CD14-positive monocyte (primary cell): Measurements from ENCODE around the gene PUSL1. TPM values are rescaled to one million over a fixed set of nuclear protein-coding genes. Genes with fewer than 3 reads are reported as not detected.
A peak's percentile ranks its signal among the peaks of the same experiment; 100 is the strongest.

Source experiments
- DNase-seq, 3 donors: peaks; one replicate each; pipeline ENCODE4 v3.0.0-alpha.2; 2011 to 2022
- H2AFZ ChIP-seq: 2 replicates; pipeline ENCODE4 v1.6.0; 2012; ENCODE audit warnings: mild to moderate bottlenecking, low read depth, low read length, inconsistent platforms; ENCODE audit not compliant: insufficient read depth, poor library complexity, severe bottlenecking
- H3K27ac ChIP-seq, 2 donors: 1 replicate in 1 of 2; 2 replicates in 1 of 2; pipeline ENCODE4 v1.5.1; 2012 to 2013; ENCODE audit warnings: low read length in 2 of 2, control low read depth in 1 of 2, inconsistent platforms in 1 of 2, low read depth in 1 of 2, mild to moderate bottlenecking in 1 of 2
- H3K27me3 ChIP-seq, 2 donors: one replicate each; pipeline versions ENCODE4 v1.6.0 to v1.6.1; 2011 to 2013; ENCODE audit warnings: low read length in 2 of 2; ENCODE audit not compliant: control insufficient read depth in 2 of 2, insufficient read depth in 2 of 2
- H3K36me3 ChIP-seq, 2 donors: replicated peaks in 1 of 2; 1 replicate in 1 of 2; 2 replicates in 1 of 2; pipeline versions ENCODE4 v1.5.1 to v1.6.1; 2012 to 2013; ENCODE audit warnings: low read length in 2 of 2, control low read depth in 1 of 2, inconsistent platforms in 1 of 2, mild to moderate bottlenecking in 1 of 2; ENCODE audit not compliant: insufficient read depth in 2 of 2, control insufficient read depth in 1 of 2
- H3K4me1 ChIP-seq, 2 donors: 1 replicate in 1 of 2; 2 replicates in 1 of 2; pipeline versions ENCODE4 v1.5.1 to v1.6.1; 2012 to 2013; ENCODE audit warnings: low read length in 2 of 2, control low read depth in 1 of 2, inconsistent platforms in 1 of 2, mild to moderate bottlenecking in 1 of 2, moderate library complexity in 1 of 2; ENCODE audit not compliant: insufficient read depth in 2 of 2, control insufficient read depth in 1 of 2
- H3K4me2 ChIP-seq: replicated peaks from 2 replicates; pipeline ENCODE3; 2012; ENCODE audit warnings: low read length, moderate library complexity, mild to moderate bottlenecking; ENCODE audit not compliant: poor library complexity, severe bottlenecking; ENCODE audit errors: extremely low read depth
- H3K4me3 ChIP-seq, 3 experiments: fragments of 200-600 bp in 1 of 3; sonication (generic) in 1 of 3; replicated peaks in 1 of 3; 1 replicate in 2 of 3; 2 replicates in 1 of 3; pipeline ENCODE4 v1.5.1; 2011 to 2013; ENCODE audit warnings: low read length in 3 of 3, mild to moderate bottlenecking in 3 of 3, control low read depth in 2 of 3, low read depth in 2 of 3, inconsistent platforms in 1 of 3, moderate library complexity in 1 of 3
- H3K79me2 ChIP-seq: 2 replicates; pipeline ENCODE4 v1.6.0; 2012; ENCODE audit warnings: mild to moderate bottlenecking, control low read depth, inconsistent platforms, low read length, moderate library complexity; ENCODE audit not compliant: insufficient read depth
- H3K9ac ChIP-seq: 2 replicates; pipeline ENCODE4 v1.6.0; 2017; ENCODE audit warnings: low read length, mild to moderate bottlenecking; ENCODE audit not compliant: insufficient read depth, poor library complexity, severe bottlenecking
- H3K9me3 ChIP-seq, 2 donors: replicated peaks in 1 of 2; 1 replicate in 1 of 2; 2 replicates in 1 of 2; pipeline versions ENCODE4 v1.5.1 to v1.6.1; 2012 to 2013; ENCODE audit warnings: low read length in 2 of 2, control low read depth in 1 of 2; ENCODE audit not compliant: control insufficient read depth in 1 of 2, insufficient read depth in 1 of 2
- H4K20me1 ChIP-seq: 2 replicates; pipeline ENCODE4 v1.6.0; 2012; ENCODE audit warnings: mild to moderate bottlenecking, low read length, control low read depth, moderate library complexity; ENCODE audit not compliant: insufficient read depth
- H3K27ac Mint-ChIP-seq, 7 donors: one replicate each; pipeline ENCODE4 v1.8.0; 2020; ENCODE audit warnings: mild to moderate bottlenecking in 7 of 7, mixed read lengths in 7 of 7, moderate library complexity in 6 of 7, inconsistent platforms in 2 of 7
- H3K27me3 Mint-ChIP-seq, 3 donors: one replicate each; pipeline ENCODE4 v1.8.0; 2021 to 2022; ENCODE audit warnings: low read depth in 3 of 3, mild to moderate bottlenecking in 3 of 3, mixed read lengths in 3 of 3, moderate library complexity in 3 of 3, inconsistent platforms in 1 of 3
- H3K36me3 Mint-ChIP-seq, 2 donors: one replicate each; pipeline ENCODE4 v1.8.0; 2020; ENCODE audit warnings: mixed read lengths in 2 of 2, inconsistent platforms in 1 of 2, mild to moderate bottlenecking in 1 of 2
- H3K4me1 Mint-ChIP-seq: one replicate; pipeline ENCODE4 v1.8.0; 2020; ENCODE audit warnings: mild to moderate bottlenecking, mixed read lengths
- H3K4me3 Mint-ChIP-seq, 2 donors: one replicate each; pipeline ENCODE4 v1.8.0; 2020; ENCODE audit warnings: mild to moderate bottlenecking in 2 of 2, mixed read lengths in 2 of 2, moderate library complexity in 1 of 2
- H3K9me3 Mint-ChIP-seq, 7 donors: one replicate each; pipeline ENCODE4 v1.8.0; 2020 to 2022; ENCODE audit warnings: mixed read lengths in 7 of 7, mild to moderate bottlenecking in 6 of 7, moderate library complexity in 6 of 7, inconsistent platforms in 2 of 7
- WGBS: methylation state at CpG from one replicate; pipeline ENCODE4 v1.1.5; 2013; ENCODE audit warnings: missing lambda C conversion rate; ENCODE audit not compliant: insufficient coverage; 5-methylcytosine and 5-hydroxymethylcytosine counted together
- intact Hi-C, 2 donors: fragments of 100-400 bp; cut with micrococcal nuclease; formaldehyde crosslinking; loops; one replicate each; pipeline versions ENCODE4 v1.15.0 to v1.15.1; 2023
- polyA plus RNA-seq, 3 donors: library from polyadenylated mRNA; depleted of rRNA in 1 of 3; unstranded in 2 of 3; stranded (reverse) in 1 of 3; fragments of 300-500 nt in 2 of 3; fragments of >200 nt in 1 of 3; fragmentation: Illumina TruSeq in 2 of 3; gene quantifications; 1 replicate in 2 of 3; 2 replicates in 1 of 3; pipeline ENCODE4 v1.2.3, GENCODE V29; 2012 to 2021
- TF ChIP-seq, protein P1 (sequence below): fragments of 200-600 bp; IDR thresholded peaks from one replicate; pipeline ENCODE4 v1.8.0; 2022; ENCODE audit warnings: antibody characterized with exemption, mild to moderate bottlenecking

PUSL1 gene
- polyA plus RNA-seq, 3 donors, result 13.8 to 27.4 (median 14.8) TPM

DNA sequence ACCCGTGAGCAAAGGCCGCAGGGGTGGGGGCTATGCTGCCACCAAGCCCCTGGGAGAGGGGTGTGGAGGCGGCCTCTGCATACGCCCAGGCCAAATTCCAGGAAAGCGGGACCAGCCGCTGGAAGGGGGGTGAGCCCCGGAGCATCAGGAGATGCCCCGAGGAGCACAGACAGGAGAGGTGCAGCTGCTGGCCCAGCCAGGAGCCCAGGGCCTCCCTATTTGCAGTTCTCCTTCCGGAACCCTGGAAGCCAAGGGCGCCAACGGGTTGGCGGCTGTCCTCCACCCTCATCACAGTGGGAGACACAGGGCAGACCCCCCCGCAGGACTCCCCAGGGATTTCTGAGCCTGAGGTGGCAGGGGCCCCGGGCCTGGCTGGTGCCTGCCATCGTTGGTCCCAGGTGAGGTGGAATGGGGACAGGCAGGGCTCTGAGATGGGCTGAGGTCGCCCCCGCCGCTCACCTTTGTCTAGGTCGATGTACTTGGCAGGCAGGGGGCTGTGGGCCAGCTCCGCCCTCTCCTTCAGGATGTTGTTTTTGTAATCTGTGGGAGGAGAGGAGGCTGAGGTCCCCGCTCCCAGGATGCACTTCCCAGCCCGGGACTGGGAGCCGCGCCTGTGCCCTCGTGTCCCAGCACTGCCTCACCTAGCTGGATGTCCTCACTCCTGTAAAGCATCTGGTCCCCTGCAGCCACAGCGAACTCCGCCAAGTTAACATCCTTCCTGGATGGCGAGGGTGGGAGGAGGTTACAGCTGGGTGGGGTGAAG lies 45.2 kb downstream of the PUSL1 start:
- TF ChIP-seq, protein P1, sequence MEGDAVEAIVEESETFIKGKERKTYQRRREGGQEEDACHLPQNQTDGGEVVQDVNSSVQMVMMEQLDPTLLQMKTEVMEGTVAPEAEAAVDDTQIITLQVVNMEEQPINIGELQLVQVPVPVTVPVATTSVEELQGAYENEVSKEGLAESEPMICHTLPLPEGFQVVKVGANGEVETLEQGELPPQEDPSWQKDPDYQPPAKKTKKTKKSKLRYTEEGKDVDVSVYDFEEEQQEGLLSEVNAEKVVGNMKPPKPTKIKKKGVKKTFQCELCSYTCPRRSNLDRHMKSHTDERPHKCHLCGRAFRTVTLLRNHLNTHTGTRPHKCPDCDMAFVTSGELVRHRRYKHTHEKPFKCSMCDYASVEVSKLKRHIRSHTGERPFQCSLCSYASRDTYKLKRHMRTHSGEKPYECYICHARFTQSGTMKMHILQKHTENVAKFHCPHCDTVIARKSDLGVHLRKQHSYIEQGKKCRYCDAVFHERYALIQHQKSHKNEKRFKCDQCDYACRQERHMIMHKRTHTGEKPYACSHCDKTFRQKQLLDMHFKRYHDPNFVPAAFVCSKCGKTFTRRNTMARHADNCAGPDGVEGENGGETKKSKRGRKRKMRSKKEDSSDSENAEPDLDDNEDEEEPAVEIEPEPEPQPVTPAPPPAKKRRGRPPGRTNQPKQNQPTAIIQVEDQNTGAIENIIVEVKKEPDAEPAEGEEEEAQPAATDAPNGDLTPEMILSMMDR, result no peak
- Histone ChIP-seq H3K9me3 (no peaks in the 10 kb centered on the region), H3K4me3 (no peak overlapping the region), H2AFZ (no peak overlapping the region), H4K20me1 (peaks cover 2% of the 10 kb centered on the region), H3K9ac (no peak overlapping the region), H3K36me3 (no peaks in the 10 kb centered on the region), H3K4me2 (no peak overlapping the region), H3K79me2 (no peaks in the 10 kb centered on the region), H3K4me1 (peaks cover 0 to 2% of the 10 kb centered on the region in 2 donors), H3K27ac (no peak overlapping the region), H3K27me3 (peaks cover 11 to 56% of the 10 kb centered on the region in 2 donors)
- H3K4me3 Mint-ChIP-seq, result peak overlapping the region in 1 of 2 donors; percentile 73
- no peak overlapping the region for H3K27ac Mint-ChIP-seq
- peaks cover 46 to 73% (median 56%) of the 10 kb centered on the region in 3 donors for H3K27me3 Mint-ChIP-seq
- 26% methylated on average over 14 of the region's 28 CpGs for WGBS
- peaks cover 0 to 6% of the 10 kb centered on the region in 2 donors for H3K36me3 Mint-ChIP-seq
- intact Hi-C loops, result no loop called here
- H3K9me3 Mint-ChIP-seq, result peaks cover 0 to 10% (median 5%) of the 10 kb centered on the region in 7 donors
- DNase-seq, result no peak
- peaks cover 4% of the 10 kb centered on the region for H3K4me1 Mint-ChIP-seq

DNA sequence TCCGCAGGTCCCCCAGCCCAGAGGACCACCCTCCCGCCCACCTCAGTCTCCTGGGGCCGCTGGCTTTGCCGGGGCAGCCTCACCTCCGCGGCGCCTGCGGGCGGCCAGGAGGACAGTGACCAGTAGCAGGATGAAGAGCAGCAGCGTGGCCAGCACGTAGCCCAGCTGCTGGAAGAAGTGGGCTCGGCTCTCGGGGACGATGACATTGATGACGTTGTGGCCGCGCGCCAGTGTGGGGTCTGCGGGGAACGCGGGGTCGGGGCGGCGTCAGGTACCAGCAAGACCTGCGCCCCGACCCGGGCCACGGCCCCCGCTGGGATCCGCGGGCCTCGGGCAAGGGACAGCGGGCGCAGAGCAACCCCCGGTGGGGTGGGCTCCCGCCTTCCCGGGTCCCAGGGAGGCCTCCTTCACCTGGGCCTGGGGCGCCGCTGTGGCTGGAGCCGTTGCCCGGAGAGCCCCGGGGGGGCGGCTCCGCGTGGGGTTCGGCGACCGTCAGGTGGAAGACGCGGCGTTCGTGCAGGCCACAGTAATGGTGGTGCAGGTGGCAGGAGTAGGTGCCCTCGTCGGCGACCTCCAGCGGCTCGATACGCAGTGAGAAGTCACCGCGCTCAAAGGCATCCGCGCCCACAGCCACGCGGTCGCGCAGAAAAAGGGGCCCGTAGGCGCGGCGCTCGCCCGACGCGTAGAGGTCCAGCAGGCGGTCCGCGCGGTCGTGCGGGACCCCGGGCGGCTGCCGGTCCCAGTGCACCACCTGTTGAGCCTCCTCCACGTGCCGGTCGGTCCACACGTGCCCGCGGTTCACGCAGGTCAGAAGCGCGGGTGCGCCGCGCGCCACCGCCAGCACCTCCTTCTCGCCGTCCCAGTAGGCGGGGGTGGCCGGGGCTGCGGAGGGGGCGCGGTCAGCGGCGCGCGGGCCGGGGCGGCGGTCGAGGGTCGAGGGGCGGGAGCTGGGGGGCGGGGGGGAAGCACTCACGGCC lies 46.2 kb downstream of the PUSL1 start:
- no peak overlapping the region for H3K27ac ChIP-seq
- no peaks in the 10 kb centered on the region for H3K9me3 ChIP-seq
- Mint-ChIP-seq H3K27ac (peak overlapping the region in 1 of 7 donors; percentile 57), H3K36me3 (peaks cover 0 to 6% of the 10 kb centered on the region in 2 donors), H3K27me3 (peaks cover 54 to 83% (median 65%) of the 10 kb centered on the region in 3 donors), H3K4me3 (peak overlapping the region; percentile 24 to 73), H3K9me3 (peaks cover 0 to 10% (median 5%) of the 10 kb centered on the region in 7 donors), H3K4me1 (peaks cover 4% of the 10 kb centered on the region)
- no peak overlapping the region for H2AFZ ChIP-seq
- intact Hi-C loops, result no loop called here
- WGBS, result 16% methylated on average over 106 of the region's 116 CpGs
- H3K4me1 ChIP-seq, result no peaks in the 10 kb centered on the region
- no peaks in the 10 kb centered on the region for H3K36me3 ChIP-seq
- TF ChIP-seq, protein P1, result no peak
- no peaks in the 10 kb centered on the region for H3K79me2 ChIP-seq
- no peak overlapping the region for H3K4me3 ChIP-seq
- DNase-seq, result no peak
- H3K9ac ChIP-seq, result no peak overlapping the region
- H3K27me3 ChIP-seq, result peaks cover 11 to 66% of the 10 kb centered on the region in 2 donors
- peak overlapping the region; percentile 15 for H3K4me2 ChIP-seq
- peaks cover 2% of the 10 kb centered on the region for H4K20me1 ChIP-seq
